SK-N-SH treated with all-trans-retinoic acid at 6 μM for 48 hours (cell line): ENCODE data around the gene REV3L.

Experiments
- ATAC-seq: fragments of 200-7000 bp; cut with Tn5 transposase; 3 replicates; pipeline ENCODE4 v1.9.1; 2020; ENCODE audit warnings: mild to moderate bottlenecking, moderate library complexity
- ARNTL ChIP-seq: fragments of 450-650 bp; formaldehyde crosslinking; IDR thresholded peaks from 2 replicates; pipeline ENCODE4 v1.5.0; 2020; ENCODE audit warnings: low read depth, mild to moderate bottlenecking, moderate library complexity, borderline replicate concordance
- BACH2 ChIP-seq: fragments of 250-450 bp; sonication (Bioruptor Pico); IDR thresholded peaks from 2 replicates; pipeline ENCODE4 v1.9.0; 2021; ENCODE audit warnings: mild to moderate bottlenecking, borderline replicate concordance
- CSDC2 ChIP-seq: fragments of 250-450 bp; sonication (Bioruptor Pico); IDR thresholded peaks from 2 replicates; pipeline ENCODE4 v1.5.0; 2020; ENCODE audit warnings: mild to moderate bottlenecking, moderate library complexity
- ESRRG ChIP-seq: fragments of 250-450 bp; sonication (Bioruptor Pico); IDR thresholded peaks from 2 replicates; pipeline ENCODE4 v1.6.1; 2021; ENCODE audit warnings: mild to moderate bottlenecking
- GLIS3 ChIP-seq: fragments of 250-450 bp; sonication (Bioruptor Pico); IDR thresholded peaks from 2 replicates; pipeline ENCODE4 v1.5.0; 2020; ENCODE audit warnings: mild to moderate bottlenecking, moderate library complexity
- ISL1 ChIP-seq: fragments of 250-450 bp; sonication (Bioruptor Pico); IDR thresholded peaks from 2 replicates; pipeline ENCODE4 v2.1.2; 2022; ENCODE audit warnings: mild to moderate bottlenecking, moderate library complexity
- OSR1 ChIP-seq: fragments of 250-450 bp; sonication (Bioruptor Pico); IDR thresholded peaks from 2 replicates; pipeline ENCODE4 v1.8.0; 2022; ENCODE audit warnings: moderate library complexity, mild to moderate bottlenecking, inconsistent platforms
- RARB ChIP-seq: fragments of 250-450 bp; sonication (Bioruptor Pico); IDR thresholded peaks from 2 replicates; pipeline ENCODE4 v1.8.0; 2021; ENCODE audit warnings: mild to moderate bottlenecking, moderate library complexity
- SNAI2 ChIP-seq: fragments of 250-450 bp; sonication (Bioruptor Pico); IDR thresholded peaks from 2 replicates; pipeline ENCODE4 v1.5.0; 2020; ENCODE audit warnings: mild to moderate bottlenecking, moderate library complexity
- TOX ChIP-seq: fragments of 250-450 bp; sonication (Bioruptor Pico); IDR thresholded peaks from 2 replicates; pipeline ENCODE4 v1.8.0; 2021; ENCODE audit warnings: mild to moderate bottlenecking, moderate library complexity, borderline replicate concordance
- ZC3H10 ChIP-seq: fragments of 250-450 bp; sonication (Bioruptor Pico); IDR thresholded peaks from 2 replicates; pipeline ENCODE4 v1.5.1; 2021; ENCODE audit warnings: mild to moderate bottlenecking, moderate library complexity
- ZFP3 ChIP-seq: fragments of 250-450 bp; sonication (Bioruptor Pico); IDR thresholded peaks from 2 replicates; pipeline ENCODE4 v1.5.0; 2020; ENCODE audit warnings: mild to moderate bottlenecking, moderate library complexity
- ZFP30 ChIP-seq: fragments of 450-650 bp; formaldehyde crosslinking; IDR thresholded peaks from 2 replicates; pipeline ENCODE4 v1.5.0; 2022; ENCODE audit warnings: mild to moderate bottlenecking, moderate library complexity
- ZNF565 ChIP-seq: fragments of 450-650 bp; formaldehyde crosslinking; conservative IDR thresholded peaks from 2 replicates; pipeline ENCODE4 v1.5.0; 2020; ENCODE audit warnings: low read depth, mild to moderate bottlenecking, moderate library complexity
- ZNF70 ChIP-seq: fragments of 450-650 bp; formaldehyde crosslinking; IDR thresholded peaks from 2 replicates; pipeline ENCODE4 v1.5.0; 2020; ENCODE audit warnings: mild to moderate bottlenecking, moderate library complexity
- ZNF8 ChIP-seq: fragments of 450-650 bp; formaldehyde crosslinking; IDR thresholded peaks from 2 replicates; pipeline ENCODE4 v1.5.0; 2020; ENCODE audit warnings: mild to moderate bottlenecking, moderate library complexity
- TF ChIP-seq, protein P1 (sequence below): fragments of 250-450 bp; sonication (Bioruptor Pico); IDR thresholded peaks from 2 replicates; pipeline ENCODE4 v1.5.1; 2020; ENCODE audit warnings: low read depth, mild to moderate bottlenecking, moderate library complexity
- TF ChIP-seq, protein P2 (sequence below): fragments of 250-450 bp; sonication (Bioruptor Pico); IDR thresholded peaks from 2 replicates; pipeline ENCODE4 v1.5.1; 2021; ENCODE audit warnings: mild to moderate bottlenecking, moderate library complexity
- TF ChIP-seq, protein P3 (sequence below): fragments of 250-450 bp; sonication (Bioruptor Pico); IDR thresholded peaks from 2 replicates; pipeline ENCODE4 v1.5.0; 2020; ENCODE audit warnings: mild to moderate bottlenecking, moderate library complexity
- TF ChIP-seq, protein P4 (sequence below): fragments of 250-450 bp; sonication (Bioruptor Pico); IDR thresholded peaks from 2 replicates; pipeline ENCODE4 v1.8.0; 2021; ENCODE audit warnings: low read depth, mild to moderate bottlenecking, moderate library complexity, borderline replicate concordance
- TF ChIP-seq, protein P5 (sequence below): fragments of 250-450 bp; sonication (Bioruptor Pico); IDR thresholded peaks from 2 replicates; pipeline ENCODE4 v1.8.0; 2020; ENCODE audit warnings: mild to moderate bottlenecking, moderate library complexity, borderline replicate concordance

The REV3L gene

DNA sequence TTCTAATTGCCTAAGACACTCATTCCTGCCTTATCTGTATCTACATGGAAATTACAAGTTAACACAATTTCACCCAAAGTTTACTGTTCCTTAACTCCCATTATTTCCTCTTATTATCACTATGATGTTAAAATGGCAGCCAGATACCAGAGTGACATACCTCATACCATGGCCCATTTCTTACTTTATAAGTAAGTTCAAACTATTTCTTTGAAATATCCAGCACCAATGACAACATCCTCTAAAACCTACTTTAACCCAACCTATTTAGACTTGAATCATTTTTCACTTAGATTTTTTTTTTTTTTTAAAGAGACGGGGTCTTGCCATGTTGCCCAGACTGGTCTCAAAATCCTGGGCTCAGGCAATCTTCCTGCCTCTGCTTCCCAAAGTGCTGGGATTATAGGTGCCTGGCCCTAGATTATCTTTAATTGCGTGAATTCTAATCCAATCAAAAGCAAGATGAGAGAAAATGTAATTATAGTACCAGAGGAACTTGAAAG lies 10.0 kb downstream of the REV3L start:
- TF ChIP-seq TOX (CRISPR knock-in tag) (no peak), ZFP30 (CRISPR knock-in tag) (no peak), SNAI2 (no peak), GLIS3 (CRISPR knock-in tag) (no peak), ZNF8 (no peak), OSR1 (CRISPR knock-in tag) (no peak), ISL1 (no peak), ZC3H10 (CRISPR knock-in tag) (no peak)
- TF ChIP-seq, protein P1, sequence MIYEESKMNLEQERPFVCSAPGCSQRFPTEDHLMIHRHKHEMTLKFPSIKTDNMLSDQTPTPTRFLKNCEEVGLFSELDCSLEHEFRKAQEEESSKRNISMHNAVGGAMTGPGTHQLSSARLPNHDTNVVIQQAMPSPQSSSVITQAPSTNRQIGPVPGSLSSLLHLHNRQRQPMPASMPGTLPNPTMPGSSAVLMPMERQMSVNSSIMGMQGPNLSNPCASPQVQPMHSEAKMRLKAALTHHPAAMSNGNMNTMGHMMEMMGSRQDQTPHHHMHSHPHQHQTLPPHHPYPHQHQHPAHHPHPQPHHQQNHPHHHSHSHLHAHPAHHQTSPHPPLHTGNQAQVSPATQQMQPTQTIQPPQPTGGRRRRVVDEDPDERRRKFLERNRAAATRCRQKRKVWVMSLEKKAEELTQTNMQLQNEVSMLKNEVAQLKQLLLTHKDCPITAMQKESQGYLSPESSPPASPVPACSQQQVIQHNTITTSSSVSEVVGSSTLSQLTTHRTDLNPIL (CRISPR knock-in tag), result no peak
- TF ChIP-seq, protein P2, sequence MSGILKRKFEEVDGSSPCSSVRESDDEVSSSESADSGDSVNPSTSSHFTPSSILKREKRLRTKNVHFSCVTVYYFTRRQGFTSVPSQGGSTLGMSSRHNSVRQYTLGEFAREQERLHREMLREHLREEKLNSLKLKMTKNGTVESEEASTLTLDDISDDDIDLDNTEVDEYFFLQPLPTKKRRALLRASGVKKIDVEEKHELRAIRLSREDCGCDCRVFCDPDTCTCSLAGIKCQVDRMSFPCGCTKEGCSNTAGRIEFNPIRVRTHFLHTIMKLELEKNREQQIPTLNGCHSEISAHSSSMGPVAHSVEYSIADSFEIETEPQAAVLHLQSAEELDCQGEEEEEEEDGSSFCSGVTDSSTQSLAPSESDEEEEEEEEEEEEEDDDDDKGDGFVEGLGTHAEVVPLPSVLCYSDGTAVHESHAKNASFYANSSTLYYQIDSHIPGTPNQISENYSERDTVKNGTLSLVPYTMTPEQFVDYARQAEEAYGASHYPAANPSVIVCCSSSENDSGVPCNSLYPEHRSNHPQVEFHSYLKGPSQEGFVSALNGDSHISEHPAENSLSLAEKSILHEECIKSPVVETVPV, result no peak
- ATAC-seq, result no peak

DNA sequence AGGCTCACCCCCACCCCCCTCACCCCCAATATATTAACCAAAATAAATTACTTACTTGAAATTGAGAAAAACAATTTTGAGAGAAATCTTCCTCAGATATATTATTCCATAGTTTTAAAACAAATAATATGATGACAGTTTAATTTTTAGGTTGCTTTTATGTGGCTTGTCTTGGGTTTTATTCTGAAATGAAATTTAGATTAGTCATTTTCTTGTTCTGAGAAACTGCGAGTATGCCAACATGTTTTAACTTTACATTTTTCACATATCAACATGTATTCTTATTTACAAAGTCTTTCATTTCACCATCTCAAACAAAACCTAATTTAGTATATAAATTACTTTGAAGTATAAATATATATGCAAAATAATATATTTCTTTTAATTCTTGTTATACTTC lies 11.1 kb downstream of the REV3L start:
- TF ChIP-seq SNAI2 (no peak), BACH2 (CRISPR knock-in tag) (no peak), ZNF8 (no peak), ZFP3 (CRISPR knock-in tag) (no peak), ZNF70 (CRISPR knock-in tag) (no peak), ZNF565 (CRISPR knock-in tag) (no peak), ZFP30 (CRISPR knock-in tag) (no peak), RARB (no peak), ZC3H10 (CRISPR knock-in tag) (no peak), ISL1 (no peak), OSR1 (CRISPR knock-in tag) (no peak), ARNTL (no peak), CSDC2 (no peak), TOX (CRISPR knock-in tag) (no peak), ESRRG (CRISPR knock-in tag) (no peak)
- TF ChIP-seq, protein P3, sequence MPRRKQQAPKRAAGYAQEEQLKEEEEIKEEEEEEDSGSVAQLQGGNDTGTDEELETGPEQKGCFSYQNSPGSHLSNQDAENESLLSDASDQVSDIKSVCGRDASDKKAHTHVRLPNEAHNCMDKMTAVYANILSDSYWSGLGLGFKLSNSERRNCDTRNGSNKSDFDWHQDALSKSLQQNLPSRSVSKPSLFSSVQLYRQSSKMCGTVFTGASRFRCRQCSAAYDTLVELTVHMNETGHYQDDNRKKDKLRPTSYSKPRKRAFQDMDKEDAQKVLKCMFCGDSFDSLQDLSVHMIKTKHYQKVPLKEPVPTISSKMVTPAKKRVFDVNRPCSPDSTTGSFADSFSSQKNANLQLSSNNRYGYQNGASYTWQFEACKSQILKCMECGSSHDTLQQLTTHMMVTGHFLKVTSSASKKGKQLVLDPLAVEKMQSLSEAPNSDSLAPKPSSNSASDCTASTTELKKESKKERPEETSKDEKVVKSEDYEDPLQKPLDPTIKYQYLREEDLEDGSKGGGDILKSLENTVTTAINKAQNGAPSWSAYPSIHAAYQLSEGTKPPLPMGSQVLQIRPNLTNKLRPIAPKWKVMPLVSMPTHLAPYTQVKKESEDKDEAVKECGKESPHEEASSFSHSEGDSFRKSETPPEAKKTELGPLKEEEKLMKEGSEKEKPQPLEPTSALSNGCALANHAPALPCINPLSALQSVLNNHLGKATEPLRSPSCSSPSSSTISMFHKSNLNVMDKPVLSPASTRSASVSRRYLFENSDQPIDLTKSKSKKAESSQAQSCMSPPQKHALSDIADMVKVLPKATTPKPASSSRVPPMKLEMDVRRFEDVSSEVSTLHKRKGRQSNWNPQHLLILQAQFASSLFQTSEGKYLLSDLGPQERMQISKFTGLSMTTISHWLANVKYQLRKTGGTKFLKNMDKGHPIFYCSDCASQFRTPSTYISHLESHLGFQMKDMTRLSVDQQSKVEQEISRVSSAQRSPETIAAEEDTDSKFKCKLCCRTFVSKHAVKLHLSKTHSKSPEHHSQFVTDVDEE, result no peak
- TF ChIP-seq, protein P4, sequence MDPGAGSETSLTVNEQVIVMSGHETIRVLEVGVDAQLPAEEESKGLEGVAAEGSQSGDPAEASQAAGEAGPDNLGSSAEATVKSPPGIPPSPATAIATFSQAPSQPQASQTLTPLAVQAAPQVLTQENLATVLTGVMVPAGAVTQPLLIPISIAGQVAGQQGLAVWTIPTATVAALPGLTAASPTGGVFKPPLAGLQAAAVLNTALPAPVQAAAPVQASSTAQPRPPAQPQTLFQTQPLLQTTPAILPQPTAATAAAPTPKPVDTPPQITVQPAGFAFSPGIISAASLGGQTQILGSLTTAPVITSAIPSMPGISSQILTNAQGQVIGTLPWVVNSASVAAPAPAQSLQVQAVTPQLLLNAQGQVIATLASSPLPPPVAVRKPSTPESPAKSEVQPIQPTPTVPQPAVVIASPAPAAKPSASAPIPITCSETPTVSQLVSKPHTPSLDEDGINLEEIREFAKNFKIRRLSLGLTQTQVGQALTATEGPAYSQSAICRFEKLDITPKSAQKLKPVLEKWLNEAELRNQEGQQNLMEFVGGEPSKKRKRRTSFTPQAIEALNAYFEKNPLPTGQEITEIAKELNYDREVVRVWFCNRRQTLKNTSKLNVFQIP (CRISPR knock-in tag), result no peak
- TF ChIP-seq, protein P5, sequence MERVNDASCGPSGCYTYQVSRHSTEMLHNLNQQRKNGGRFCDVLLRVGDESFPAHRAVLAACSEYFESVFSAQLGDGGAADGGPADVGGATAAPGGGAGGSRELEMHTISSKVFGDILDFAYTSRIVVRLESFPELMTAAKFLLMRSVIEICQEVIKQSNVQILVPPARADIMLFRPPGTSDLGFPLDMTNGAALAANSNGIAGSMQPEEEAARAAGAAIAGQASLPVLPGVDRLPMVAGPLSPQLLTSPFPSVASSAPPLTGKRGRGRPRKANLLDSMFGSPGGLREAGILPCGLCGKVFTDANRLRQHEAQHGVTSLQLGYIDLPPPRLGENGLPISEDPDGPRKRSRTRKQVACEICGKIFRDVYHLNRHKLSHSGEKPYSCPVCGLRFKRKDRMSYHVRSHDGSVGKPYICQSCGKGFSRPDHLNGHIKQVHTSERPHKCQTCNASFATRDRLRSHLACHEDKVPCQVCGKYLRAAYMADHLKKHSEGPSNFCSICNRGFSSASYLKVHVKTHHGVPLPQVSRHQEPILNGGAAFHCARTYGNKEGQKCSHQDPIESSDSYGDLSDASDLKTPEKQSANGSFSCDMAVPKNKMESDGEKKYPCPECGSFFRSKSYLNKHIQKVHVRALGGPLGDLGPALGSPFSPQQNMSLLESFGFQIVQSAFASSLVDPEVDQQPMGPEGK (CRISPR knock-in tag), result no peak
- TF ChIP-seq, protein P1 (CRISPR knock-in tag), result no peak
- TF ChIP-seq, protein P2, result no peak
- ATAC-seq, result no peak
